Measurements from ENCODE around the gene GNB5.
"Not testable (repeated sequence)": the region's sequence is repeated elsewhere in the genome, so short reads cannot be mapped to it uniquely, and the experiment has no call there.

Gene GNB5

DNA sequence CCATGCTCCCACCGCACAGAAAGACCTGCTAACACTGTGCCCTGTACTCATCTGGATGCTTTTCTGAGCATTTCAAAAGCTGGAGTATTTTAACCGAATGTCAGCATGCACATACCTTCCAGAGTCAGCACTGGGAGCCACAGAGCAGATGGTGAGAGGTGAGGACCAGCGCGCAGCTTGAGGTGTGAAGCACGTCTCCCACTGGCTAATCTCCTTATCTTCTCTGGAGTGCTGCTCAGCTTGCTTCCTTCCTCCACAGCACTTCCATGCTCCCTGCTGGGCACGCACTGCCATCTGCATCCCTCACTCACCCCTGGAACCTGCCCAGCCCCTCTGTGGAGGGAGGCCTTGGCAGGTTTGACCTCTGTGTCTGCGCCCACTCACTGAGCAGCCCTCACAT lies at the start of gene GNB5:
GNB5 (minus strand) TSS at position 186 of the 400 bp plus-strand sequence. CDS start 6,716 bp downstream, outside the sequence.
- peak in 1 of 2 experiments; percentile 10 for DNase-seq

DNA sequence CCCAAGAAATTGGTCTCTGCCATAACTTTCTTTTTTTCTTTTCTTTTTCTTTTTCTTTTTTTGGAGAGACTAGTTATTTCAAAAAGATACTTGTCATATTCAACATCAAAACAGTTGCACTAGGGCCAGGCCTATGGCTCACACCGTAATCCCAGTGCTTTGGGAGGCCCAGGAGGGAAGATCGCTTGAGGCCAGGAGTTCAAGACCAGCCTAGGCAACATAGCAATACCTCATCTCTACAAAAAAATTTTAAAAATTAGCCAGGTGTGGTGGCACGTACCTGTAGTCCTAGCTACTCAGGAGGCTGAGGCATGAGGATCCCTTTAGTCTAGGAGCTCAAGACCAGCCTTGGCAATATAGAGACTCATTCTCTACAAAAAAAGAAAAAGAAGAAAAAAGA lies 49.0 kb upstream of the GNB5 start:
- no peak for DNase-seq

DNA sequence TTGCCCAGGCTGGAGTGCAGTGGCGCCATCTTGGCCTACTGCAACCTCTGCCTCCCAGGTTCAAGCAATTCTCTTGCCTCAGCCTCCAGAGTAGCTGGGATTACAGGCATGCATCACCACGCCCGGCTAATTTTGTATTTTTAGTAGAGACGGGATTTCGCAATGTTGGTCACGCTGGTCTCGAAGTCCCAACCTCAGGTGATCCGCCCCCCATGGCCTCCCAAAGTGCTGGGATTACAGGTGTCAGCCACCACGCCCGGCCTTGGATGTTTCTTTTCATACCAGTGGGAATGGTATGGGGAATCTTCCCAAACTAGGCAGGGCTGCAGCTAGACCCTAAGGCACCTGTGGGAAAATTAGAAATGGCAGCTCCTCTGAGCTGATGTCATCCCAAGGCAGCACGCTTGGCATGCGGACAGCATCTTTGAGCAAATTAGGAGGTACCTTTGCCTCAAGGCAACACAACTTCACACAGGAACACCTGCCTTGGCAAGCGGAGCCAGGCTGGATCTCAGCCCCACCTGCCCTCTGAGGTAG lies 47.9 kb upstream of the GNB5 start:
- DNase-seq = not testable (repeated sequence)

DNA sequence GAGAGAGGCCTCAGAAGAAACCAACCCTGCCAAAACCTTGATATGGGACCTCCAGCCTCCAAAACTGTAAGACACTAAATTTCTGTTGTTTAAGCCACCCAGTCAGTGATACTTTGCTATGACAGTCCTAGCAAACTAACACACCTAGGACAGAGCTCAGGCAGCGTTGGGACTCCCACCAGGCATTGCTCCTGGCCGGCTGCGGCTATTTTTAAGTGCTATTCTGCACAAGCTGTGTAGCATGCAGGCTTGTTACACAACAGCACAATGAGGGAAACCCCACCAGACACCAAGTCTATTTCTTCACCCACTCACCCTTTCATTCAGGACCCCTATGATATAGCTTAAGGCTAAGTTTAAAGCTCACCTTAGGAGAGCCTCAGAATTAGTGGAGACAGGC lies 47.0 kb upstream of the GNB5 start:
- no peak for DNase-seq

DNA sequence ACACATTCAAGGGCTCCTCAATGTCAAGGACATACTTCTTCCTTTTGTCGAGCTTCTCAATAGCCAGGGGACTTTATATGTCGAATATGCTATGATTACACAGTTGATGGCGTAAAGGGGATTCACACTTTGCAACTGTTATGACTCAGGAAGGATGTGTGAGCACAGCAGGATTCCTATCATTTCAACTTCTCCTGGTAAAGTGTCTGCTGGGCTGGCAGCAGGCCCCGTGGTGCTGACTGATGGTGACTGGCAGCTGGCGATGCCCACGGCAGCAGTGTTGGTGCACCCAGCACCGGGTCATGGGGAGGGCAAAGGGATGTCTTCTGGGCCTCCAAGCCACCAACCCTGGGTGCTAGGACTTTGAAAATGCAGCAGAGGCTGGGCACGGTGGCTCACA lies 44.8 kb upstream of the GNB5 start:
- no peak for DNase-seq

DNA sequence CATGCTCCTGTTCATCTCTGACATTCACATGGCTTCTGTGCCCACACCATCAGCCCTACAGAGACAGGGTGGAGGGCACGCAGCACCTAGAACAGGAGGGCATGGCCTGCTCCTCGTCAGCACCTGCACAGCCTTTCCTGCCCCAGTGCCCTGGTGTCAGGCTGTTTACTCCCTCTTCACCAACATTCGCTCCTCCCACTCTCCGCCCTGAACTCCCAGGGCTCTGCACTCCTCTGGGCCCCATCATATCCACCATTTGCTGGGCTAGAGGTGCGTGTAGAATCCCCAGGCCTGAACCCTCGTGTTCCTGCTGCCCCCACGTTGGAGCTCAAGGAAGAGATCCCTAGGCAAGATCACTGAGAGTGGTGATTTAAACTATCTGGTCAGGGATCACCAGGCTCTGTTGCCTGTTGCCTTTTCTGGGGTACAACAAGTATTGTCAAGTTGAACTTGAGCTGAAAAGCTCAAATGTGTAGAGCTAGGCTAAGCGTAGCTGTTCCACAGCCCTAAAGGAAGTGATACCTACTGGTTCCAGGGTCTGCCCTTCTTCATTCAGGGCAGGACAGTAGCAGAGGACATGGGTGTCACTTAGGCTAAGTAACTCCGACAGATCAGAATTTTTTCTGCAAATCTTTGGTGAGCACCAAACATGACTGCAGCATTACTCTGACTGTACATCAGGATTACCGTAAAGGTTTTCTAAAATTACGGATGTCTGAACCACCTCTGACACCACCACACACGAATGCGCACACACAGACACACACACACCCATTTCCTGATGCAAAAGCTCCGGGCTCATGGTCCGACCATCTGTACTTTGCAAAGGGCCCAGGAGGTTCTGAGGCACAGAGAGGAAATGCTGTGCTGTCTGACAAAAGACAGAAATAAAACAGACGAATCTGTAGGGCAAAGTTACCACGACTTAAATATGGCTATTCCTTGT lies 43.7 kb upstream of the GNB5 start:
- DNase-seq = peak; percentile 44 to 54

DNA sequence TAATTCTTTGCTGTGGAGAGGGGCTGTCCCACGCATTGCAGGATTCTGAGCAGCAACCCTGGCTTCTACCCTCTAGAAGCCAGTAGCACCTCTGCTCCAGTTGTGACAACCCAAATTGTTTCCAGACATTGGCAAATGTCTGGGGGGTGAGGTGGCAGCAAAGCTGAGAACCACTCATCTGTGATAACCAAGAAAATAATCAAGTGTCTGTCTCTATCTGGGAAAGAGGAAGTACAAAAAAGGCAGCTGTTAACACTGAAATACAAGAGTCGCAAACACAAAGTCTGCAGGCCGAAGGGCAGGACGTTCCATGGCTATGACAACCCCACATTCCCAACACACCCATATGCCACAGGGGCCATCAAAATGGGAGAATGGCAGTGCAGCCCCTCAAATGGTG lies 42.2 kb upstream of the GNB5 start:
- no peak for DNase-seq

DNA sequence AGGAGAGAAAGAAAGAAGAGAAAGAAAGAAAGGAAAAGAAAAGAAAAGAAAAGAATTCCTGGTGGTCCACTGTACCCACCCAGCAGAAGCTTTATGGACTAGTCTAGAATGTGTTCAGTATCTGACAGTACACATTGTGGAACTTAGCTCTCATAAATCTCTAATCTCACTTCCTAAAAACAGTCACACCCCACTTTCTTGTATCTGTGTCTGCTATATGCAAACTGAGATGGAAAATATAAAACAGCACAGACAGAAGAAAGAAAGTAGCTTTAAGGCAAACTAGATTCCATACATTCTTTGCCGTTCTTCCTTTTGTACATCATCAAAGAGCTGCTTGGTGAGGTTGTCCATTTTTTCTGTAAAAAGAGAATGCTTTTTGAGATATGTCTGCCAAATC lies 41.1 kb upstream of the GNB5 start:
- no peak for DNase-seq

DNA sequence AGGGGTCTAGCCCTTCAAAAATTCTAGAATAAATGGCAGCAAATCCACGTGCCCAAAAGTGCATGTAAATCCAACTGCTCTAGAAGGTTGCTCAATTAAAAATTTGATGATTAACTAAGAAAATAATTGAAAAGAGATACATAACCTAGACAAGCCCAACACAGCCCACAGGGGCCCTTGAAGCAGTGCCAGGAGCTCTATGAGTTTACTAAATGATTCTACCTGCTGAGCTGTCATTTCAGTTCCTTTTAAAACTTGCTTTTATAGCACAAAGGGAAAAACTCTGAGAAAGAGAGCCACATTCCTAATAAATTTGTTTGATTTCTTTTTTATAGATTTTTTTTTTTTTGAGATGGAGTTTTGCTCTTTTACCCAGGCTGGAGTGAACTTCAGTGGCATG lies 38.9 kb upstream of the GNB5 start:
- no peak for DNase-seq

DNA sequence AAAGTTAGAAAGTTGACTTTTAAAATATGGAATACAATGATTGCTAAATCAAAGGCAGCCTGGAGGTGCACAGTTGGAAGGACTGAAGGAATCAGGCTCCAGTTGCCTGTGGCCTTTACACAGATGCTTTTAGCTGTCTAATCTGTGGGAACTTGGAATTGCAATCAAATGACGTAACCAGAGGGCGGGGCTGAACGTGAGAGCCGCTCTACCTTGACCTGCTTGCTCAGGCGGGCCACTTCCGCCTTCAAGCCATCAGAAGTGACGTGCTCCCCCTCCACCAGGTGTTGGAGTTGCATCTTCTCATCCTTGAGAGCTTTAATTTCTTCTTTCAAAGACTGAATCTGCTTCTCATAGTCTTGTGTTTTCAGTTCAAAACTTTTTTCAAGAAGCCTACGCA lies 37.7 kb upstream of the GNB5 start:
- DNase-seq = no peak

DNA sequence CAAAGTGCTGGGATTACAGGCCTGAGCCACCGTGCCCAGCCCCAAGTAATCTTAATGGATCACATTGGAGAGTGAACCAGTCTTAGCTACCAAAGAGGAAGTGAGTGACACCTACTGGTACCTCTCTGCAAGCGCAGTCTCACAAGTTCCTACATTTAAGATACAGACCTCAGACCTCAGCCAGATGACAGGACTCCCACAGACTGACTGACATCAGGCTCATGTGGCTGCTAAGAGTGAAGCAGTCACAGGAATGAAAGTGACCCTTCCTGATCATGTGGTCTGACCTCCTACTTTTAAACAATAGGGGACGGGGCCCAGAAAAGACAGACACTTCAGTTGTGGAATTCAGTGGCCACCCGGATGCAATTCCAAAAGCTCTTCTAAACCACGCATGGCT lies 36.3 kb upstream of the GNB5 start:
- peak; percentile 71 to 74 for DNase-seq

DNA sequence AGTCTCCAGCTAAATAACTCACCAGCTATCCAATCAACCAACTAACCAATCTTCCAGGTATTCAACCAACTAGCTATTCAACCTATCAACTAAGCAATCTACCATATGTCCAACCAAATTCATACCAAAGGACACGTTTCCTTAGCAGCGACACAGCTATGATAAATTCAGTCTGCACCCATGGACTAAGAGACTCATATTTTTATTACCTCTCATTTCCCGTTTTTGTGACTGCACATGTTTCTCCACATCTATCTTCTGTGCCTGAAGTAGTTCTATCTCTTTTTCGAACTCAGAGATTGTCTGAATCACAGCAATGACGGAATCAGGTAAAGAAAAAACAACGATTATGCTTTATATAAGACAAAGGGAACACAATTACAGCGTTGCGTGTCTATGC lies 34.0 kb upstream of the GNB5 start:
- DNase-seq = no peak

DNA sequence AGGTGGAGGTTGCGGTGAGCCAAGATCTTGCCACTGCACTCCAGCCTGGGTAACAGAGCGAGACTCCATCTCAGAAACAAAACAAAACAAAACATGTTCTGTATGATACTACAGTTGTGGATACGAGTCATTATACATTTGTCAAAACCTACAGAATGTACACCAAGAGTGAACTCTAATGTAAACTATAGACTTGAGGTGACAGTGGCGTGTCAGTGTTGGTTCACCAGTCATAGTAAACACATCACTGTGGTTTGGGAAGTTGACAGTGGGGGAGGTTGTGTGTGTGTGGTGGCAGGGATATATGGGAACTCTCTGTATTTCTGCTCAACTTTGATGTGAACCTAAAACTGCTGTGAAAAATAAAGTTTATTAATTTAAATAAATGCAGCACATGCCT lies 33.0 kb upstream of the GNB5 start:
- no peak for DNase-seq

DNA sequence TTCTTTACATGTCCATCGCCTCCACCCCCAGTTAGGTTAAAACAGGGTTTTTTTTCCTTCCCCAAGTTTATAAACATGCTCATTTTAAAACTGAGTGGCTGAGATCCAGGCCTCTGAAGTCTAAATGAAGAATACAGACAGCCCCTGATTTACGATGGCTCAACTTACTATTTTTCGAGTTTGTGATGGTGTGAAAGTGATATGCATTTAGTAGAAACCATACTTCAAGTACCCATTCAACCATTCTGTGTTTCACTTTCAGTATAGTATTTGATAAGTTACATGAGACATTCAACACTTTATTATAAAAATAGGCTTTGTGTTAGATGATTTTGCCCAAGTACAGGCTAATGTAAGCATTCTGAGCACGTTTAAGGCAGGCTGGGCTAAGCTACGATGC lies 30.5 kb upstream of the GNB5 start:
- DNase-seq = no peak

DNA sequence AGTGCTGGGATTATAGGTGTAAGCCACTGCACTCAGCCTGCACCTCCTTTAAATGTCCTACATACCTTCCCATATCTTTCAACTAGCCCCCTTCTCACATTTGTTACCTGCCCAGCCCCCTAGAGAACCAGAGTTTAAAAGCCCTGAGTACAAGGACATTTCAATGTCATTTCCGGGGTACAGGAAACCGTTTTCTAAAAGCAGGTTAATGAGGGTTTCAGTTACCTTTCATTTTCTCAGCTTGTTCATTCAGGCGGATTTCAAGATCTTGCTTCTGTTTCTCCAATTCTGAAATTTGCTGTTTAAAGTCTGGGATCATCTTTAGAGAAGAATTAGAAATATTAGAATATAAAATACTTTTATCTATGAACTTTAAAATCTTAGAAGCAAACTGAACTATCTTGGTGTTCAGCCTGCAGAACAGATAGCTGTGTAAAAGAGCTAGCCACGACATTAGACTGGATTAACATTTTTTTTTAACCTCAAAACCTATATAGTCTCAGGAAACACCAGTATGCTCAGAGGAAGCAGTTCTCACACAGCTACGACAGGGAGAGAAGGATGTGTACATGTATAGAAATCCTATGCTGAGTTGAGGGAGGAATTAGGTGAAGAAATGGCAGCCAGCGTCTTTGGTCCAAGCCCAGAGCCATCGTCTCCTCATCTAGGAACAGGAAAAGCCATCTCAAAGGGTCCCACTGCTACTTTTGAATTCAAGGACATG lies 29.9 kb upstream of the GNB5 start:
- peak in 1 of 2 experiments; percentile 24 for DNase-seq

DNA sequence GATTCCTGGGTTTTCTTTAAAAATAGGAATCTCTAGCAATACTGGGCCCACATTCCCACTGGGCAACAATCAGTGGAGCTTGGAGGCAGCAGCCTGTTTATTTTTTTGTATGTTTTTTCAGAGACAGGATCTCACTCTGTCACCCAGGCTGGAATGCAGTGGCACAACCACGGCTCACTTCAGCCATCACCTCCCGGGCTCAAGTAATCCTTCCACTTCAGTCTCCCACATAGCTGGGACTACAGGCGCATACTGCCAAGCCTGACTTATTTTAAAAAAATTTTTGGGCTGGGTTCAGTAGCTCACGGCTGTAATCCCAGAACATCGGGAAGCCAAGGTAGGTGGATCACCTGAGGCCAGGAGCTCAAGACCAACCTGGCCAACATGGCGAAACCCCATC lies 29.1 kb upstream of the GNB5 start:
- no peak for DNase-seq

DNA sequence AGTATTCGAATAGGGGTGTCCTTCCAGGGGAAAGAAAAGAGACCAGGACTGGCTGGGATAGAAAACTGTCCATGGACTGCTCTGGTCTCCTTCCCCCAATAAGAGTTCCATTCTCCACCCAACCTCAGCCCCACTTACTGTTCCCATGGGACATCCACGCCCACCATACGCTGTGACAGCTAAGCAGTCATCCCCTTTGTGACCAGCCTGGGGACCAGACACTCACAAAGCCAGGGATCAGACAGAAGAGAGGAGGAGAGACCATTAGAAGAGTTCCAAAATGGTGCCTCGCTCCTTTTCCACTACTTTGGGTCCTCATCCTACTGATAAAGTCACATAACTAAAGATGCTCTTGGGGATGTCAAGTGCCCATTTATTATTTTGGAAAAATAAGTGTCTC lies 27.6 kb upstream of the GNB5 start:
- DNase-seq = no peak

DNA sequence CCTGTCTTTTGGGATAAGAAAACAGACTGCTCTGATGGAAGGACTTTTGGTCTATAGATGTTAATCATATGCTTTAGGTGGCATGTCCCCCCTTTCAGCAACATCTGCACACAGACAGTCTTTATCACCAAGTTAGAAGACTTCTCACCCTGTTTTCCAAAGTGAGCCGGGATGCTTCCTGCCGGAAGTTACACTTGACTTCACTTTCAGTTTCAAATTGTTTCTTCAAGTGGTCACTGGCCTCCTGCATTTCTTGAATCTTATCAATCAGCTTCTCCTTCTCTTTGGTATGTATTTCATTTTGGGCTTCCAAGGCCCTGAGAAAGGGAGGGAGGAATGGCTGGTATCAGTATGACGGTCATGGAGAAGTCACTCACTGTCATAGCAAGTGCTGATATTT lies 27.2 kb upstream of the GNB5 start:
- DNase-seq = no peak

DNA sequence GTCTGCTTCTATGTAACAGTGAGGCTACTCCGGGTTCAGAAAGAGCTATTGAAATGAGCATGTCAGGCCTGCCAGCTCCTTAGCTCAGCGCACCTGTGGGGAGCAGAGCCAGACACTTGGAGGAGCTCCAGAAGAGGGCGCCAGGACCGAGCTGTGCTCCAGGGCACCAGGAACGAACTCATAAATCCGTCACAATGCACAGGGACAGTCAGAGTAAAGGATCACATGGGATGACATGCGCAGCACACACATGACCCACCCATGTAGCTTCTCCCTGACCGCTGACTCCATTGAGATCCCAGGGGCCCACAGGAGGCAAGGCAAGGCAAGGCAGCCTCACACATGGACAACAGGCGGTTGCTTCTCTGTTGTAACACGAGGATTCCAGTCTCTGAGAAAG lies 26.0 kb upstream of the GNB5 start:
- DNase-seq = peak; percentile 33 to 42

DNA sequence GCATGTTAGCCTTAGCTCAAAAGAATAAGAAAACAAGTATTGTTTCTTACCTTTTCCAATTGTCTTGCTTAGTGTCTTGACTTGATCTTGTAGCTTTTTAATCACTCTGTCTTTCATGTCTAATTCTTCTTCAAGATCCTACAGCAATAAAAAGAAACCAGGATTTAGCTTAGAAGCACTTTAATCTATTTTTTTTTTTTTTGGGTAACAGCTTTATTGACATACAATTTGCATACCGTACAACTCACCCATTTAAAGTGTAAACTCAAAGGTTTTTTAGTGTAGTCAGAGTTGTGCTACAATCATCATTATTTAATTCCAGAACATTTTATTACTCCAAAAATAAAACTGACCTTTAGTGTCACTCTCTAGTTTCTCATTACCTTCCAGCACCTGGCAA lies 23.4 kb upstream of the GNB5 start:
- no peak for DNase-seq

DNA sequence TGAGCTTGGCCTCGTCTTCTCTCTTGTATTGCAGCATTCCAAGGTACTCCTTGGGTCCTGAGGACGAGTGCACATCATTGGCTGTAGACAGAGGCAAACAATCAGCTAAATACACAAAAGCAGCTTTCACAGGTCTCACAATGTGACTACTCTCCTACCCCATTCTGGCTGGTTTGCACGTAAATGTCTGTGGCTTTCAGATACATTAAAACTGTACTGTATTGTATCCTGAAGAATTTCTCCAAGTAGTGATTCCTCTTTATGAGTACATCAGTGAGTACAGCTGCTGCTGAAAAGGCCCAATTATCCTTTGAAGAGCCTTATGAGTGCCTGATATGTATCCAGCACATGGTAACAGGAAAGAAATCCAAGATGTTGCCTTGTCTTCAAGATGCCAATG lies 22.0 kb upstream of the GNB5 start:
- no peak for DNase-seq

DNA sequence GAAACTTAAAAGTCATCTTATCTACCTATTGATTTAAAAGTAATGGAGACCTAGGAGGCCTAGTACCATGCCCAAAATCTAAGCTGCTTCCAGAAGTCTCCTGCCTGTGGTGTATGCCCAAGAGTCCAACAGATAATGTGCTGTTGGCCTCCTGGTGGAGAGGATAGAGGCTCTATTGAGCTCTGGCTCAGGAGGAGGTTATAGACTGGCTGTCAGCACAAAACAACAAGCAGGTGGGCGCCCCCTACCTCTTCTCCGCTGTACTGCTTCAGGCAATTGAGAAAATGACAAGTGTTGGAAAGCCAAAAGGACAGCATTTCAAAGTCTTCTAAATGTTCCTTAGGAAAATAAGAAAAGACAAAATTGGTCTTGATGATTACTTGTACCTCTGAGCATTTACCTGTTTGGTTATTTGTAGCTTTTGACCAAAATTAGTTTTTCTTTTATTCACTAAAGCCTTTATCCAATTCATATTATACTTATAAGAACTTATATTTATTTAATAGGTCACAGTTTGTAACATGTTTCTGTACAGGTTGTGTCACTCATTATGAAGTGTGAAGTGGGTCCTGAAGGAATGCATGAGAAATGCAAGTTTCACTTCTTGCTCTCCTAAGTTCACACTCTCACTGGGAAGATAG lies 17.2 kb upstream of the GNB5 start:
- peak; percentile 87 to 88 for DNase-seq

DNA sequence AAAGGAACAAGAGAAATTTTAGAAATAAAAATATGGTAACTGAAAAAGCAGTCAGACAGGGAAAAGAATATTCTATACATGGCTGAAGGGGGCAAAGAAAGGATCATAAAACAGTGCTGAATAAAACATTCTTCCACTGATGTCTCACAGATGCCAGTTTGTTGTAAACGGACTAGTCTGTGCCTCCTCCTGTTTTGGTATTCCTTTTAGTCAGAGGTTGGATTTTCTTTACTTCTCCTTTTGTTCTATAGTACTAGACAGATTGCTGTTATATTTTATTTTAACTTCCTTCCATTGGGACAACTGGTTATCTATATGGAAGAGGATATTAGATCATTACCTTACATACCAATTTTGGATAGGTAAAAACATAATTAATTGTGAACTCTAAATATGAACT lies 16.0 kb upstream of the GNB5 start:
- no peak for DNase-seq
